Muscle of leg (tissue), 11 donors: ENCODE measurements around the gene FAM174A. TPM values are rescaled to one million over a fixed set of nuclear protein-coding genes. Genes with fewer than 3 reads are reported as not detected.

Experiments used
- DNase-seq: peaks from one replicate; pipeline ENCODE4 v3.0.0; 2013
- H3K27ac ChIP-seq: one replicate; pipeline ENCODE4 v1.5.1; 2013; ENCODE audit warnings: mild to moderate bottlenecking, low read length, control low read depth
- H3K27me3 ChIP-seq: one replicate; pipeline ENCODE4 v1.6.1; 2013; ENCODE audit warnings: low read length; ENCODE audit not compliant: control insufficient read depth, insufficient read depth
- H3K36me3 ChIP-seq: one replicate; pipeline ENCODE4 v1.6.1; 2013; ENCODE audit warnings: low read length; ENCODE audit not compliant: control insufficient read depth, insufficient read depth
- H3K4me1 ChIP-seq: one replicate; pipeline ENCODE4 v1.6.1; 2013; ENCODE audit warnings: low read length; ENCODE audit not compliant: control insufficient read depth, insufficient read depth
- H3K4me3 ChIP-seq: one replicate; pipeline ENCODE4 v1.5.1; 2013; ENCODE audit warnings: low read length, control low read depth
- H3K9me3 ChIP-seq: replicated peaks from 2 replicates; pipeline ENCODE4 v1.6.1; 2013; ENCODE audit warnings: low read depth, low read length; ENCODE audit not compliant: control insufficient read depth
- WGBS: methylation state at CpG from one replicate; pipeline ENCODE4 v1.1.5; 2013; ENCODE audit warnings: missing lambda C conversion rate; ENCODE audit not compliant: insufficient coverage; 5-methylcytosine and 5-hydroxymethylcytosine counted together
- polyA plus RNA-seq, 8 donors: library from polyadenylated mRNA; unstranded; fragments of 120-200 nt; gene quantifications; one replicate each; pipeline versions ENCODE4 v1.2.1 to v1.2.3, GENCODE V29; 2013; ENCODE audit warnings: inconsistent platforms in 1 of 8, low replicate concordance in 1 of 8; ENCODE audit not compliant: insufficient read length in 8 of 8, insufficient read depth in 1 of 8
- total RNA-seq: library from RNA; stranded (reverse); fragments of 120-200 nt; gene quantifications from one replicate; pipeline ENCODE4 v1.2.4, GENCODE V29; 2013

Gene FAM174A
- total and polyA plus RNA-seq, 9 donors = 27.0 to 37.9 (median 34.1) TPM

DNA sequence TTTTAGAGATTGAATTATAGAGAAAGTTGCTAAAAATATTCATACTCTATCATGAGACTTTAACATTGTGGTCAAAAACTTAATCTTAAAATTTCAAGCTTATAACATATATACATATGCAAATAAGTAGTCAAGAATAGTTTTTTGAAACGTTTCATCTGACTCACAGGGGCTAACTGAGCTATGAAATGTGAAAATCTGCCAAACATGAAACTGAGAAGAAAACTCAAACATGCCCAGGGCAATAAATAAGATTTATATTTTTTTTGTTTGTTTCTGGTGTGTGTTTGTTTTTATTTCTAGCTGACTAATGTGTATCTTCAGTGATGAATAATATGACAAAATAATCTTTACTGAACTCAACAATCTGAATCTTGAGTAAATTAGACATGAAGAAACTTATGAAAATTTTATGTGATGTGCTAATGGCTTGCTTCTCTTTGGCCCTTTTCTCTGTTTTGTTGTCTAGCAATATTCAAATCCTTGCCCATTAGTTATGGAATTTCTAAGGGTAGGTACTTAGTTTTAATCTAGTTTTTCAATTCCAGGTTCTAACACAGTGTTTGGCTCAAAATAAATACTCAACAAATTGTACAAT is 99.9 kb downstream of the FAM174A start:
- WGBS = no CpG with 5 or more reads among the region's 1 CpG
- Histone ChIP-seq H3K36me3 (no peaks in the 10 kb centered on the region), H3K9me3 (no peaks in the 10 kb centered on the region), H3K4me3 (no peak overlapping the region), H3K4me1 (no peaks in the 10 kb centered on the region), H3K27me3 (no peaks in the 10 kb centered on the region), H3K27ac (no peak overlapping the region)
- no peak for DNase-seq
